Measurements from ENCODE around the gene PLLP. TPM values are rescaled to one million over a fixed set of nuclear protein-coding genes. Genes with fewer than 3 reads are reported as not detected.

The PLLP gene
- polyA plus RNA-seq, 3 donors: 0.52 to 1.2 (median 0.97) TPM

- intact Hi-C loops (cut with micrococcal nuclease): no loop called here
- Histone ChIP-seq H3K4me2 (replicated peaks; ENCODE audit: extremely low read depth, low read length, poor library complexity, severe bottlenecking) (no peak overlapping the region), H3K4me1 (ENCODE audit: control insufficient read depth in 1 of 2, insufficient read depth in 2 of 2, low read length in 2 of 2) (peaks cover 7 to 12% of the 10 kb centered on the region in 2 donors), H3K9ac (ENCODE audit: insufficient read depth, low read length, poor library complexity, severe bottlenecking) (no peak overlapping the region), H3K36me3 (replicated peaks in 1 of 2; ENCODE audit: control insufficient read depth in 1 of 2, insufficient read depth in 2 of 2, low read length in 2 of 2) (no peaks in the 10 kb centered on the region), H3K9me3 (replicated peaks in 1 of 2; ENCODE audit: control insufficient read depth in 1 of 2, insufficient read depth in 1 of 2, low read length in 2 of 2) (peaks cover 0 to 5% of the 10 kb centered on the region in 2 donors), H3K27ac (ENCODE audit: low read depth in 1 of 2, low read length in 2 of 2) (no peak overlapping the region), H3K4me3 (replicated peaks in 1 of 3; ENCODE audit: low read depth in 2 of 3, low read length in 3 of 3) (no peak overlapping the region), H4K20me1 (ENCODE audit: insufficient read depth, low read length) (no peaks in the 10 kb centered on the region), H3K27me3 (ENCODE audit: control insufficient read depth in 2 of 2, insufficient read depth in 2 of 2, low read length in 2 of 2) (peaks cover 0 to 16% of the 10 kb centered on the region in 2 donors), H2AFZ (ENCODE audit: insufficient read depth, low read depth, low read length, poor library complexity, severe bottlenecking) (no peak overlapping the region), H3K79me2 (ENCODE audit: insufficient read depth, low read length) (no peaks in the 10 kb centered on the region)
- Mint-ChIP-seq H3K36me3 (no peaks in the 10 kb centered on the region), H3K9me3 (peaks cover 0 to 14% (median 9%) of the 10 kb centered on the region in 7 donors), H3K27me3 (ENCODE audit: low read depth in 3 of 3) (peaks cover 26 to 31% (median 26%) of the 10 kb centered on the region in 3 donors), H3K4me3 (no peak overlapping the region), H3K4me1 (peaks cover 12% of the 10 kb centered on the region), H3K27ac (no peak overlapping the region)
- WGBS (ENCODE audit: insufficient coverage): 100% methylated on average over 2 of the region's 3 CpGs
- no peak for TF ChIP-seq CTCF (IDR thresholded peaks at IDR 0.05)
- no peak for DNase-seq
Measured at GRCh38 chr16:57331355-57331754, 46.9 kb upstream of the PLLP start.

- Mint-ChIP-seq H3K27me3 (ENCODE audit: low read depth in 3 of 3) (peaks cover 26 to 31% (median 26%) of the 10 kb centered on the region in 3 donors), H3K4me3 (no peak overlapping the region), H3K9me3 (peaks cover 0 to 14% (median 9%) of the 10 kb centered on the region in 7 donors), H3K4me1 (peaks cover 8% of the 10 kb centered on the region), H3K36me3 (no peaks in the 10 kb centered on the region), H3K27ac (no peak overlapping the region)
- peaks cover 0 to 16% of the 10 kb centered on the region in 2 donors for H3K27me3 ChIP-seq (ENCODE audit: control insufficient read depth in 2 of 2, insufficient read depth in 2 of 2, low read length in 2 of 2)
- H3K4me2 ChIP-seq (replicated peaks; ENCODE audit: extremely low read depth, low read length, poor library complexity, severe bottlenecking): no peak overlapping the region
- DNase-seq: no peak
- no peaks in the 10 kb centered on the region for H3K79me2 ChIP-seq (ENCODE audit: insufficient read depth, low read length)
- H3K9ac ChIP-seq (ENCODE audit: insufficient read depth, low read length, poor library complexity, severe bottlenecking): no peak overlapping the region
- H3K4me3 ChIP-seq (replicated peaks in 1 of 3; ENCODE audit: low read depth in 2 of 3, low read length in 3 of 3): no peak overlapping the region
- intact Hi-C loops (cut with micrococcal nuclease): no loop called here
- no CpG with 5 or more reads among the region's 8 CpGs for WGBS (ENCODE audit: insufficient coverage)
- peaks cover 4 to 7% of the 10 kb centered on the region in 2 donors for H3K4me1 ChIP-seq (ENCODE audit: control insufficient read depth in 1 of 2, insufficient read depth in 2 of 2, low read length in 2 of 2)
- TF ChIP-seq CTCF (IDR thresholded peaks at IDR 0.05): no peak
- H2AFZ ChIP-seq (ENCODE audit: insufficient read depth, low read depth, low read length, poor library complexity, severe bottlenecking): no peak overlapping the region
- H4K20me1 ChIP-seq (ENCODE audit: insufficient read depth, low read length): no peaks in the 10 kb centered on the region
- H3K9me3 ChIP-seq (replicated peaks in 1 of 2; ENCODE audit: control insufficient read depth in 1 of 2, insufficient read depth in 1 of 2, low read length in 2 of 2): peaks cover 0 to 5% of the 10 kb centered on the region in 2 donors
- no peaks in the 10 kb centered on the region for H3K36me3 ChIP-seq (replicated peaks in 1 of 2; ENCODE audit: control insufficient read depth in 1 of 2, insufficient read depth in 2 of 2, low read length in 2 of 2)
- no peak overlapping the region for H3K27ac ChIP-seq (ENCODE audit: low read depth in 1 of 2, low read length in 2 of 2)
Measured at GRCh38 chr16:57329718-57330327, 45.4 kb upstream of the PLLP start.

All from CD14-positive monocyte (primary cell).